GM12878 (cell line): Measurements from ENCODE around the gene PRPSAP1. TPM values are rescaled to one million over a fixed set of nuclear protein-coding genes. Genes with fewer than 3 reads are reported as not detected.

Source experiments
- CEBPB ChIP-seq, 2 experiments: fragments of 150-350 bp in 1 of 2; IDR thresholded peaks; 2 replicates each; pipeline ENCODE4 v1.6.1; 2012 to 2014; ENCODE audit warnings: low read depth in 2 of 2, low read length in 2 of 2, borderline replicate concordance in 1 of 2, inconsistent platforms in 1 of 2
- MEF2A ChIP-seq: IDR thresholded peaks from 2 replicates; pipeline ENCODE4 v1.6.1; 2011; ENCODE audit warnings: low read depth, mild to moderate bottlenecking, low read length, moderate library complexity; ENCODE audit not compliant: insufficient read depth
- MTA2 ChIP-seq: fragments of 450-650 bp; IDR thresholded peaks from 2 replicates; pipeline ENCODE4 v1.6.1; 2016; ENCODE audit warnings: low read depth, mild to moderate bottlenecking, moderate library complexity
- NKRF ChIP-seq: fragments of 450-650 bp; conservative IDR thresholded peaks from 2 replicates; pipeline ENCODE4 v1.6.1; 2017; ENCODE audit warnings: mild to moderate bottlenecking, moderate library complexity
- REST ChIP-seq: IDR thresholded peaks from 2 replicates; pipeline ENCODE4 v1.6.1; 2012; ENCODE audit warnings: mild to moderate bottlenecking, low read depth, low read length
- ZBED1 ChIP-seq: IDR thresholded peaks from 2 replicates; pipeline ENCODE4 v1.6.1; 2016; ENCODE audit warnings: borderline replicate concordance
- ZNF24 ChIP-seq: fragments of 450-650 bp; IDR thresholded peaks from 2 replicates; pipeline ENCODE4 v1.6.1; 2017; ENCODE audit warnings: antibody characterized with exemption, mild to moderate bottlenecking
- polyA plus RNA-seq, 11 experiments: library from polyadenylated mRNA; depleted of rRNA in 4 of 11; unstranded in 6 of 11; stranded (reverse) in 5 of 11; fragments of >200 nt; fragmentation: Nextera tagmentation in 4 of 11; fragmentation: Illumina TruSeq in 1 of 11; extraction: Ambion mirVana in 4 of 11; extraction: Trizol in 1 of 11; gene quantifications; 1 replicate in 1 of 11; 2 replicates in 10 of 11; pipeline versions ENCODE4 v1.2.1 to v1.2.3, GENCODE V29; 2011 to 2016; ENCODE audit warnings: inconsistent platforms in 2 of 11, missing spikeins in 2 of 11, low read depth in 1 of 11
- total RNA-seq, 4 experiments: library from RNA; depleted of rRNA in 3 of 4; stranded (reverse); fragments of >200 nt in 3 of 4; fragmentation: Illumina TruSeq in 1 of 4; extraction: Trizol in 1 of 4; gene quantifications; 2 replicates each; pipeline versions ENCODE4 v1.2.1 to v1.2.3, GENCODE V29; 2013 to 2021
- TF ChIP-seq, protein P1 (sequence below): fragments of 450-650 bp; formaldehyde crosslinking; IDR thresholded peaks from 2 replicates; pipeline ENCODE4 v1.5.0; 2022; ENCODE audit warnings: mild to moderate bottlenecking, missing genetic modification characterization

PRPSAP1 gene
- total and polyA plus RNA-seq, 10 of the 15 experiments (the other 5 are each of a cell fraction or from before 2014, with no cell fraction given), result 15.8 to 84.2 (median 44.2) TPM

DNA sequence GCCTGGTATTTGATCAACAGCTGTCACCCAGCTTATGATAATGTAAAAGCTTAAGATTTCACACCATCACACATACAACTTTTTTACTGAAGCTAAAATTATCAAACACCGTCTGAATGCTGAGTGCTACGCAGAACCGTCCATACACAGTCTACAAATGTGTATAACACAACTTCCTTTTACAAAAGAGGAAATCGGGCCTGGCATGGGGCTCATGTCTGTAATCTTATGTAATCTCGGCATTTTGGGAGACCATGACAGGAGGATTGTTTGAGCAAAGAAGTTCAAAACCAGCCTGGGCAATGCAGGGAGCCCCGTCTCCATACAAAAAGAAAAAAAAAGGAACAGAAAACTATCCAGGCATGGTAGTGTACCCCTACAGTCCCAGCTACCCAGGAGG, 26.0 kb downstream of the PRPSAP1 start (continued):
- TF ChIP-seq ZBED1 (no peak), NKRF (no peak), CEBPB (IDR thresholded peaks at IDR 0.05; ENCODE audit: borderline replicate concordance in 1 of 2, low read depth in 2 of 2, low read length in 2 of 2) (no peak), ZNF24 (no peak), MEF2A (no peak), REST (no peak), MTA2 (no peak)
- TF ChIP-seq, protein P1, sequence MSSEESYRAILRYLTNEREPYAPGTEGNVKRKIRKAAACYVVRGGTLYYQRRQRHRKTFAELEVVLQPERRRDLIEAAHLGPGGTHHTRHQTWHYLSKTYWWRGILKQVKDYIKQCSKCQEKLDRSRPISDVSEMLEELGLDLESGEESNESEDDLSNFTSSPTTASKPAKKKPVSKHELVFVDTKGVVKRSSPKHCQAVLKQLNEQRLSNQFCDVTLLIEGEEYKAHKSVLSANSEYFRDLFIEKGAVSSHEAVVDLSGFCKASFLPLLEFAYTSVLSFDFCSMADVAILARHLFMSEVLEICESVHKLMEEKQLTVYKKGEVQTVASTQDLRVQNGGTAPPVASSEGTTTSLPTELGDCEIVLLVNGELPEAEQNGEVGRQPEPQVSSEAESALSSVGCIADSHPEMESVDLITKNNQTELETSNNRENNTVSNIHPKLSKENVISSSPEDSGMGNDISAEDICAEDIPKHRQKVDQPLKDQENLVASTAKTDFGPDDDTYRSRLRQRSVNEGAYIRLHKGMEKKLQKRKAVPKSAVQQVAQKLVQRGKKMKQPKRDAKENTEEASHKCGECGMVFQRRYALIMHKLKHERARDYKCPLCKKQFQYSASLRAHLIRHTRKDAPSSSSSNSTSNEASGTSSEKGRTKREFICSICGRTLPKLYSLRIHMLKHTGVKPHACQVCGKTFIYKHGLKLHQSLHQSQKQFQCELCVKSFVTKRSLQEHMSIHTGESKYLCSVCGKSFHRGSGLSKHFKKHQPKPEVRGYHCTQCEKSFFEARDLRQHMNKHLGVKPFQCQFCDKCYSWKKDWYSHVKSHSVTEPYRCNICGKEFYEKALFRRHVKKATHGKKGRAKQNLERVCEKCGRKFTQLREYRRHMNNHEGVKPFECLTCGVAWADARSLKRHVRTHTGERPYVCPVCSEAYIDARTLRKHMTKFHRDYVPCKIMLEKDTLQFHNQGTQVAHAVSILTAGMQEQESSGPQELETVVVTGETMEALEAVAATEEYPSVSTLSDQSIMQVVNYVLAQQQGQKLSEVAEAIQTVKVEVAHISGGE, result no peak
